HG03025 (cell line): ENCODE results near the gene MPPED1.

ENCODE experiments used
- ATAC-seq: cut with Tn5 transposase; IDR thresholded peaks from one replicate; pipeline ENCODE4 v1.9.1; 2021; ENCODE audit warnings: mild to moderate bottlenecking, moderate library complexity; ENCODE audit not compliant: unreplicated experiment, low FRiP score

The MPPED1 gene

GRCh38 chr22:43491177-43491576, 79.4 kb downstream of the MPPED1 start:
- no peak for ATAC-seq

- no peak for ATAC-seq
These were observed 79.9 kb downstream of the MPPED1 start for GRCh38 chr22:43491737-43492136.

GRCh38 chr22:43493297-43493696, 81.5 kb downstream of the MPPED1 start:
- no peak for ATAC-seq

- no peak for ATAC-seq
These were observed 86.4 kb downstream of the MPPED1 start for GRCh38 chr22:43497956-43498855.

- no peak for ATAC-seq
These were observed 87.0 kb downstream of the MPPED1 start for GRCh38 chr22:43498856-43499253.

GRCh38 chr22:43500792-43501785, 89.3 kb downstream of the MPPED1 start:
- no peak for ATAC-seq

- no peak for ATAC-seq
These were observed 90.1 kb downstream of the MPPED1 start for GRCh38 chr22:43501878-43502277.

- no peak for ATAC-seq
These were observed 90.6 kb downstream of the MPPED1 start for GRCh38 chr22:43502306-43502874.

- no peak for ATAC-seq
These were observed 92.3 kb downstream of the MPPED1 start for GRCh38 chr22:43504068-43504467.

GRCh38 chr22:43504666-43505261, 93.0 kb downstream of the MPPED1 start:
- ATAC-seq = no peak

GRCh38 chr22:43505423-43505822, 93.6 kb downstream of the MPPED1 start:
- no peak for ATAC-seq

GRCh38 chr22:43505896-43506295, 94.1 kb downstream of the MPPED1 start:
- no peak for ATAC-seq

GRCh38 chr22:43506487-43506886, 94.7 kb downstream of the MPPED1 start:
- ATAC-seq = no peak

- ATAC-seq = no peak
These were observed 95.4 kb downstream of the MPPED1 start for GRCh38 chr22:43507235-43507634.

GRCh38 chr22:43508489-43508888, 96.7 kb downstream of the MPPED1 start:
- ATAC-seq = no peak

- ATAC-seq = no peak
These were observed 97.5 kb downstream of the MPPED1 start for GRCh38 chr22:43509337-43509736.

GRCh38 chr22:43510281-43511070, 98.7 kb downstream of the MPPED1 start:
- no peak for ATAC-seq

- ATAC-seq = no peak
These were observed 99.6 kb downstream of the MPPED1 start for GRCh38 chr22:43511276-43511910.

- ATAC-seq = no peak
These were observed 100.5 kb downstream of the MPPED1 start for GRCh38 chr22:43512279-43512678.
